ENCODE measurements around the gene ANKS3. TPM values are rescaled to one million over a fixed set of nuclear protein-coding genes. Genes with fewer than 3 reads are reported as not detected.

Gene ANKS3
- total RNA-seq, 1 donor, result 33.2 TPM

DNA sequence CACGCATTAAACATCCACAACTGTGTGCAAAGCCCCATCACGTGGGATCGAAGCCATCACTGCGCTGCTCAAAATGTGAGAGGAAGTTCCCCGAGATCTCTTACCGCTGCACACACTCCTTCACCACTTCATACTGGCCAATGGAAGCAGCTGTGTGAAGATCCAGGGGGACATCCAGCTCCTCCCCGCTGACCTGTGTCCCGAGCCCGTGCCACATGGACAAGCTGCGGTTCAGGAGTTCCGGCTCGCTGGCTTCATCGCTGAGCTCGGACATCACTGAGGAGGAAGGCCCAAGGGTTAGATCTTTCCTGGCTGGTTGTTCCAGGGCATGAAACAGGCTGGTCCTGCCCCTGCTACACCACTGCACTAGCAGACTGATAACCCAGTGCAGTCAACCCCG, 4.2 kb downstream of the ANKS3 start:
- H3K4me3 ChIP-seq (ENCODE audit: low read depth, low read length), result no peak overlapping the region
- no peak for TF ChIP-seq CTCF (IDR thresholded peaks at IDR 0.05; ENCODE audit: insufficient read depth, low read depth, low read length)
- DNase-seq (ENCODE audit: low read depth), result no peak

- no peak for DNase-seq (ENCODE audit: low read depth)
- TF ChIP-seq CTCF (IDR thresholded peaks at IDR 0.05; ENCODE audit: insufficient read depth, low read depth, low read length), result no peak
- no peak overlapping the region for H3K4me3 ChIP-seq (ENCODE audit: low read depth, low read length)
Measured at GRCh38 chr16:4728676-4729075, 5.4 kb downstream of the ANKS3 start.

DNA sequence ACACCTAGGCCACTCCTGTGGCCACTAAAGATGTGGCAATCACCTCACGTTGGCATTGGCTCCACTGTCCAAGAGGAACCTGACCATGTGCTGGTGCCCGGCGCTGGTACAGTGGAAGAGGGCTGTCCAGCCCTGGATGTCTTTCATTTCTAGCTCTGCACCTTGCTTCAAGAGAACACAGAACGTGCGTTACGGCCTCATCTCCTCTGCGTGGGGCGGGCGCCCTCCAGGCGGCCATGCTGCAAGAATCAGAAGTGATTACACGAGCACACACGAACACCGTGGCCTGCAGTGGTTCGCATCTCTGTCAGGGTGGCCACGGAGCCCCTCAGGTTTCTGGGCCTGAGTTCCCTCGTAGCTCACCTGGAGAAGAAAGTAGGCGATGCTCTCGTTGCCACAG, 7.5 kb downstream of the ANKS3 start:
- H3K4me3 ChIP-seq (ENCODE audit: low read depth, low read length), result no peak overlapping the region
- TF ChIP-seq CTCF (IDR thresholded peaks at IDR 0.05; ENCODE audit: insufficient read depth, low read depth, low read length), result no peak
- DNase-seq (ENCODE audit: low read depth), result no peak

DNA sequence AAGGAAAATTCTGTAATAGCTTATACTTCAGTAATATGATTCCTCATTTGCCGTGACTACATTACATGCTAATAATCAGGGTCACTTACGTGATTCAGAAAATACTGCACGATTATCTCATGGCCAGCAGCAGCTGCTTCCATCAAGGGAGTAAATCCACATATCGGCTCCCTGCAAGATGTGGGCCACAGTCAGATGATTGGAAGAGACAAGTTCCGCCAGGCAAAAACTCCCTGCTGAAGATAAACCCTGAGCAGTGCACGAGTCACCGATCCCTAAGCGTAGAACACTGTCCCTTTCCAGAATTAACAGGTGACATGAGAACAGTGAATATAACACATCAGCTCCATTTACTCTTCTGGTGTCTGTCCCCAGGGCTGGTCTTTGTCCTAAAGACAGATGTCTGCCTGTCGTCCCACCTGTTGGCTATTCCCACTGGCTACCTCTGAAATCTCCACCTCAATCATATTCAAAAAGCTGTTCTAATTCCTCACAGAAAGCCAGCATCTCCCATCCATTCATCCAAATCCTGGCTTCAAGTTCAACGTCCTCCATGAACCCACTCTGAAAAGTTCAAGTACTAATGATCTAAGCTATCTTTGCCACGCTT, 9.3 kb downstream of the ANKS3 start:
- DNase-seq (ENCODE audit: low read depth), result no peak
- no peak overlapping the region for H3K4me3 ChIP-seq (ENCODE audit: low read depth, low read length)
- no peak for TF ChIP-seq CTCF (IDR thresholded peaks at IDR 0.05; ENCODE audit: insufficient read depth, low read depth, low read length)

DNA sequence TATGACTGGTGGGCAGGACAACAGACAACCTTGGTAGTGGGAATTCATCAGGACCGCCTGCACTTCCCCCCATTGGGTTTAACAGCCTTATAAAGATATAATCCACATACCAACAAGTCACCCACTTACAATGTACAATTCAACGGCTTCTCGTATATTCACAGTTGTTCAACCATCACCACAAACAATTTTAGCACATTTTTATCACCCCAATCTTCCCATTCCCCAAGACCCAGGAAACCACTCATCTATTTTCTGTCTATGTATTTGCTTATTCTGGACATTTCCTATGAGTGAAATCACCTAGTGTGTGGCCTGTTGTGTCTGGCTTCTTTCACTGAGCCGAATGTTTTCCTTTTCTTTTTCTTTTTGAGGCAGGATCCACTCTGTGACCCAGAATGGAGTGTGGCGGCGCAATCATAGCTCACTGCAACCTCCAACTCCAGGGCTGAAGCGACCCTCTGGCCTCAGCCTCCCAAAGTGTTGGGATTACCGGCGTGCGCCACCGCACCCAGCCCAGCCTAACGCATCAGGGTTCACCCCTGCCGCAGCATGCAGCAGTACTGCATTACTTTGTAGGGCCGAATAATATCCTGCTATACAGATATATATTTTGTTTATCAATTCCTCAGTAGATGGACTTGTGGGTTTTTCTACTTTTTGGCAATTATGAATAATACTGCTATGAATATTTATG, 10.9 kb downstream of the ANKS3 start:
- DNase-seq (ENCODE audit: low read depth), result no peak
- no peak for TF ChIP-seq CTCF (IDR thresholded peaks at IDR 0.05; ENCODE audit: insufficient read depth, low read depth, low read length)
- H3K4me3 ChIP-seq (ENCODE audit: low read depth, low read length), result no peak overlapping the region

DNA sequence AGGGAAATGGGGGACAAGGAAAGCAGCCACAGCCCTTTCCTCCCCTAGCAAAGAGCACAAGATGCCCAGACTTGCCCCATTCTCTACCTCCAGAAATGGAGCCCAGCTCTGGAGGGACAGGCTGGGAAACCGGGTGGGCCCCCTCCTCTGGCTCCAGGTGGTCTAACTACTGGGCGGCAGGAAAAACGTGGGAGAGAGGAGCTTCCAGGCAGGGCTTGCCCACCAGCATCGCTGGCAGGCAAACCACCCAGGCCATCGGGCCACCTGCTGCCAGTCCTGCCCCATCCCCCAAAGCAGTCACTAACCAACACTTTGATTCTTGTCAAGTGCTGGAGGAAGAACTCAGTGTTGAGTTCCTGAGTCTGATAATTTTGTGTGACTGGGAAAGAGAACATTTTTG, 15.6 kb downstream of the ANKS3 start:
- no peak overlapping the region for H3K4me3 ChIP-seq (ENCODE audit: low read depth, low read length)
- no peak for TF ChIP-seq CTCF (IDR thresholded peaks at IDR 0.05; ENCODE audit: insufficient read depth, low read depth, low read length)

More for the DNA sequence above, 15.6 kb downstream of the ANKS3 start:
- no peak for DNase-seq (ENCODE audit: low read depth)

All from fibroblast of villous mesenchyme (primary cell).